Amniotic stem cell (primary cell): ENCODE data around the gene GUK1.
"Not testable (repeated sequence)": the region's sequence is repeated elsewhere in the genome, so short reads cannot be mapped to it uniquely, and the experiment has no call there.

ENCODE experiments used
- DNase-seq: peaks from one replicate; lab custom pipeline; 2025; lab: John Stamatoyannopoulos, UW

GUK1 gene

GRCh38 chr1:228104526-228105269 lies 35.4 kb upstream of the GUK1 start:
- DNase-seq: no peak

GRCh38 chr1:228105270-228105995 lies 34.6 kb upstream of the GUK1 start:
- DNase-seq: no peak

GRCh38 chr1:228105996-228106799 lies 33.9 kb upstream of the GUK1 start:
- no peak for DNase-seq

GRCh38 chr1:228106800-228107054 lies 33.4 kb upstream of the GUK1 start:
- no peak for DNase-seq

- no peak for DNase-seq
Observed at GRCh38 chr1:228107636-228108035, 32.4 kb upstream of the GUK1 start.

GRCh38 chr1:228108055-228108690 lies 31.9 kb upstream of the GUK1 start:
- no peak for DNase-seq

GRCh38 chr1:228108742-228109072 lies 31.4 kb upstream of the GUK1 start:
- DNase-seq: no peak

GRCh38 chr1:228109073-228109961 lies 30.8 kb upstream of the GUK1 start, which contains the start of gene MRPL55:
TSS of gene MRPL55 (minus strand) at chr1:228109299. CDS start at chr1:228108260, 1,039 bp downstream.
- peak; percentile 90 for DNase-seq

- no peak for DNase-seq
Observed at GRCh38 chr1:228109962-228110488, 30.1 kb upstream of the GUK1 start.

- no peak for DNase-seq
Observed at GRCh38 chr1:228110556-228110955, 29.5 kb upstream of the GUK1 start.

- DNase-seq: not testable (repeated sequence)
Observed at GRCh38 chr1:228111315-228111714, 28.8 kb upstream of the GUK1 start.

- DNase-seq: no peak
Observed at GRCh38 chr1:228112167-228112566, 27.9 kb upstream of the GUK1 start.

GRCh38 chr1:228112617-228113016 lies 27.5 kb upstream of the GUK1 start:
- no peak for DNase-seq

- no peak for DNase-seq
Observed at GRCh38 chr1:228114827-228115226, 25.3 kb upstream of the GUK1 start.

GRCh38 chr1:228117335-228117734 lies 22.7 kb upstream of the GUK1 start:
- no peak for DNase-seq

GRCh38 chr1:228118040-228118439 lies 22.0 kb upstream of the GUK1 start:
- no peak for DNase-seq

- no peak for DNase-seq
Observed at GRCh38 chr1:228120351-228120750, 19.7 kb upstream of the GUK1 start.

GRCh38 chr1:228120857-228121489 lies 19.1 kb upstream of the GUK1 start:
- DNase-seq: no peak

GRCh38 chr1:228122921-228123441 lies 17.1 kb upstream of the GUK1 start:
- DNase-seq: no peak

- DNase-seq: no peak
Observed at GRCh38 chr1:228123505-228123904, 16.6 kb upstream of the GUK1 start.

- DNase-seq: no peak
Observed at GRCh38 chr1:228125185-228125584, 14.9 kb upstream of the GUK1 start.
